LNCAP (cell line): ENCODE data around the gene PTCD2.

Experiments used
- CTCF ChIP-seq: fragments of 450-650 bp; IDR thresholded peaks from 2 replicates; pipeline ENCODE4 v1.5.1; 2017; ENCODE audit warnings: mild to moderate bottlenecking

The PTCD2 gene

DNA sequence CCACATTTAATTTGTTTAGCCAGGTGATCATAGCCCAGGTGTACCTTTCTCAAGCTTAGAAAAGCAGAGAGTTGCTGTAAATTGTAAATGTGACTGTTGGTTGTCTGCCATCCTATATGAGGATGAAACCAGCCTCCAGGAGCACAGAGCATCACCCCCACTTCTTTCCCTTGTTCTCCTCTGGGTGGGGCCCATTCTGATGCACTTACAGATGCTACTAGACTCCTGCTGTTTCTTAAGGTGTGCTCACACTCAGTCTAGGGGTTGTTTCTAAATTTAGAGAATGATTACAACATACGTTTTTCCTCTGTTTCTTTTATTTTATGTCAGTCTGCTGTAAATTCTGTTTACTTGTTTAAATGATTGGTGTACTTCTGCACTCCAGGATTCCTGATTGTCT is 10.5 kb downstream of the PTCD2 start:
- no peak for TF ChIP-seq CTCF

DNA sequence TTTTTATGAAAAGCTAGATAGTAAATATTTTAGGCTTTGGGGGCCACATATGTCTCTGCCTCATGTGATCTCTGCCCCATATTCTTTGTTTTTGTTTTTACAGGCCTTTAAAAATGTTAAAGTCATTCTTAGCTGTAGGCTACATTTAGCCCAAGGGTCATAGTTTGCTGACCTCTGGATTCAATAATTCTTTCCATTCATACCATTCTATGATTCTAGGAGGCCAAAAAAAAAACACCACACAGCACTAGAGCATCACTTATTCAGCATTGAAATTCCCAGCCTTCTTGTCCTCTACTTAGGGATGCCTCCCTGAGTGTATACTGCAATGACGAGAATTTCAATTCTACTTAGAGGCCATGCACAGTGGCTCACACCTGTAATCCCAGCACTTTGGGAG is 17.0 kb downstream of the PTCD2 start:
- no peak for TF ChIP-seq CTCF

DNA sequence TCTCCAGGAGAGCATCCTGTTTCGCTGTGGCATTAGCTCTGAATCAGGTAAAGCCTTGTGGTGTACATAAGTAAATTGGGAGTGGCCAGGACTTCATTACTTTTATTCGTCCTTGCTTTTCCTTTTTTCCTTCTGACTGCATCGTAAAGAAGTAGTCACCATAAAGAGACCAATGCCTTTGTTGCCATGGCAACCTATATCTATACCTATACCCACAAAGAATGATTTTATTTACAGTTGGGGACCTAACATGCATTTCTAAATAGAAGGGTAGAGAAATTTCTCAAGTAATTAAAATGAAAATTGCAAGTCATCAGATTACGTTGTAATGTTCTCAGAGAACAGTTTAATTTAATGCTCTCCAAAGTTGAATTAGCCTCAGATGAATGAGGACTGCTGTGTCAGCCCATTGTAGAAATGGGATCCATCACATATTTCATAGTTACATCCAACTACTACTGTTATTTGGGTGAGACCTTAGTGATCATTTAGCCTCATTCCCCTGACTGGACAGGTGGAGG is 18.6 kb downstream of the PTCD2 start:
- TF ChIP-seq CTCF, result no peak

DNA sequence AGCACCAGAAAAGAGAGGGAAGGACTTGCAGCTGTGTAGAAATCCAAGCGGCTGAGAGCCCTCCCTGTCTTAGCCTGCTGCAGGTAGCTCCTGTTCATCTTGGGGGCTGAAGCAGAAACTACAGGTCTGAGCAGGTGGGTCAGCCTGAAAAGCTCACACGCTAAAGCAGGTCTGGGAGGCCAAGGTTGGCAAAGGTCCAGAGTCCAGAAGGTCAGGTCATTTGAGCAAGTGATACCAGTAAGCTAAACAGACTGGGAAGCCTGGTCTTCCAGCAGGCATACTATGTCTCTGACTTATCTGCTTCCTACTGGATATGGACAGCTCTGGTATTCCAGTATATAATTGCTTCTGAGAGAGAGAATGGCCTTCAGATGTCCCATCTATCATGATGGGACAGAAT is 26.2 kb downstream of the PTCD2 start:
- no peak for TF ChIP-seq CTCF

GRCh38 chr5:72347801-72348308 is 27.7 kb downstream of the PTCD2 start:
- TF ChIP-seq CTCF, result no peak

DNA sequence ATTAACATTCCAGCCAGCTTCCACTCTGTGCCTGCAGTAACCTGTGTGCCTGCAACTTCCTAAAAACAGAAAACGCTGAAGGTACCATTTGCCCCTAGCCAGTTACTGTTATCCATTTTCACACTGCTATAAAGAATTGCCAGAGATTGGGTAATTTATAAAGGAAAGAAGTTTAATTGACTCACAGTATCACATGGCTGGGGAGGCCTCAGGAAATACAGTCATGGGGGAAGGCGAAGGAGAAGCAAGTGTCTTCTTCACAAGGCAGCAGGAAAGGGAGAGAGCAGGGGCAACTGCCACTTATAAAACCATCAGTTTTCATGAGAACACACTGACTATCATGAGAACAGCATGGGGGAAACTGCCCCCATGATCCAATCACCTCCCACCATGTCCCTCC is 31.2 kb downstream of the PTCD2 start:
- TF ChIP-seq CTCF, result no peak

DNA sequence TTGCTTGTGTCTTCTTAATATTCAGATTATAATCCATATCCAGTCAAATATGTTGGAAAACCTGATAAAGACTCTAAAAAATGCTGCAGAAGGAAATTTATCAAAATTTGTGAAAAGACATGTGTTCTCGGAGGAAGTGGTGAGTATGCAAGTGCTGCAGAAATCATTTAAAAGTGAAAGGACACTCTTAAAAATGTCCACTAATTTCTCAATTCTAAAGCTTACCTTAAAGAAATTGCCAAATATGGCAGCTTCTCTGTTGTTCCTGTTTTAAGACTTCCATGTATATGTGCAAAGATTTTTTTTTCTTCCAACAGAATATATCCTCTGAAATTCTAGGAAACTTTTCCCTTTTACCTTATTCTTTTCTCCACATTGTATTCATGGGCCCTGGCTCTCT is 32.4 kb downstream of the PTCD2 start:
- TF ChIP-seq CTCF, result no peak

- TF ChIP-seq CTCF, result no peak
Observed at GRCh38 chr5:72353046-72353445, 32.9 kb downstream of the PTCD2 start.
